ENCODE measurements around the gene HOXA9.

Gene HOXA9

DNA sequence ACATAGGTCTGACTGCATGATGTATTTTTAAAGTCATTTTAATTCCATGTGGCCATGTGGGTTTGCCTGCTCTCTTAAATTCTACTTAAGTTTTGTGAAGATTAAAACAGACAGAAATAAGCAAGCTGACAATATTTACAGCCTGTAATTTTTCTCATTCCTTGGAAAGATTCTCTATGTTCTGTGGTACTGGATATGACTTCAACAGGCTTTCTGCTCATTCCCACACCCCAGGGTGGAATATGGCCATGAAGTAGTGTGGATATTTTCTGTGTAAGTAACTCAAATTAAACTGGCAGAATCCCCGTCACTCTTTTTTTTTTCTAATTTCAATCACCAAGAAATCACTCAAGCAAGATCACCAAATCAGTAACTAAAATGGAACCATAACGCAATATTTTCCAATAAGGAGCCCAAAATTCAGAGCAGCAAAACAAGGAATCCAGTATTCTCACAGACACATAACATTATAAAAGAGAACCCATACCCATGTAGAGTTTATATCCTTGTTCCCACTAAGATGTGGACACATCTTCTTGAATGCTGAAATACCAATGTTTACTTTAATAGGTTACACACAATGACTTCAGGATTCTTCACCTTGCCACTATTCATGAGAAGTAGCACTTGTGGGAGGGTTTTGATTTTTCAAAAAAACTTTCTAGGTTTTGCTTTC is 27.6 kb downstream of the HOXA9 start:
- H3K4me3 ChIP-seq (ENCODE audit: low read length), result no peak overlapping the region
- no peak for DNase-seq (ENCODE audit: low read depth, low spot score)

DNA sequence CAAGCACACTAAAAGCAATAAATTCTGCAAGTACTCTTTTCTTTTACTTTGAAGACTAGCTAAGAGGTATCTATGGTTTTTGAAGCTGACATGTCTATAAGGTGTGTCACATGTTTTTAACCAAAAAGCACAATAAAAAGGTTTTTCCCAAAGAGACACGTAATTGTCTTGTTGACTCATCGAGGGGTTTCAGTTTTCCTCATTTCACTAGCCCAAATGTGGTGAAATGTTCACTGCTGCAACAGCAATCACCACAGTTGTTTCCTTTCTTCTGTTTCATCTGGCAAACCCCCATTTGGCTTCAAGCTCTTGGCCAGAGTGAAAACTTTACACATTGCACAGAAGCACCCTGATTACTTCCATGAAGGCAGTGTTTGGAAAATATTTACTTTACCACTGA is 30.9 kb downstream of the HOXA9 start:
- no peak overlapping the region for H3K4me3 ChIP-seq (ENCODE audit: low read length)
- DNase-seq (ENCODE audit: low read depth, low spot score), result no peak

DNA sequence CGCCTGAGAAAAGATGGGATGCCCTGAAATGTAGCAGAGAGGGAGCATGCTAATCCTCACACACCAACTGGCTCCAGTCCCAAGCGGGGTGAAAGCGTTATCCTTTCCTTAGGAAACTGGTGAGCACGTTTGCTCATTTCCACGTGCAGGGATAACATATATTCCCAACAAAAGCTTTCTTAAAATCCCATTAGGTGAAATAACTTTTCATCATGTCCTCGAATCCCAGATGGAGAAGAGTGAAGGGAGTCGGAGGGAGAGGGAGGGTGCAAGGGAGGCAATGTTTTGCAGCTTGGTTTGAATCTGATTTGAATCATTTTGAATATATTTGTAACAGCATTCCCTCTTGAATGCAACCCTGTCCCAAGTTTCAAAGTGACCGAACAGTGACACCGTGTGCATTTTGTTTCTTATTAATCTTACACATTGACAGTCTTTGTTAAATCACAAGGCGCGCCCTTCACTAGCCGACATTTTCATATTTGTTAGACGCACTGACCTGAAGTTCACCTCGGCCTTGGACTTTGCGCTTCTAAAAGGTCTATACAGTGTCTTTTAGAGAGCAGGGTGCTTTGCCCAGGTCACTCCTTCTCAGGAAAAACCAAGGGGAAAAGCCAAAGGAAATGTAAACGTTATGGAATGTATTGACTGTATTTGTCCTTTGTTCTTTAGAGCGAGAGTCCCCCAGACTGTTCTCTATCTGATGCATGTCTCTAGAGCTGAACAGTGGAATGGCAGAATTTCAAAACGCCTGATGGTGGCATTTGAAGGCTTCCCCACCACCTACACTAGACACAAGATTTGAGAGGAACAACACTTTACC is 31.7 kb downstream of the HOXA9 start:
- H3K4me3 ChIP-seq (ENCODE audit: low read length), result no peak overlapping the region
- no peak for DNase-seq (ENCODE audit: low read depth, low spot score)

DNA sequence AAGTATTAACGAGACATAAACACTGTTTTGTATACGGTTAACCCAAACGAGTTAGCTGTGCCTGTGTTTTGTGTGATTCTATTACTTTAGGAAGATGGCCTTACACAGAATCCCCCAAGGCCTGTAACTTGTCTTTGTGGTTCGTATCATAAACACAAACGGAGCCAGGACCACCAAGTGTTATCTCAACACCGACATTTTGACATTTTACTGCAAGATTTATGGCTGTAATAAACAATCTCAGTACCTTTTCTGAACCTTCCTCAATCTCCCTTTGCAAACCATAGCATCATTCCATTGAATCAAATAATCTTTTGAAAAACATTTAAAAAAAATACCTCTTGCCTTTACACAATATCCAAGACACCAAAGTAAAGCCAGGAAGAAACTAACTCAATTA is 32.4 kb downstream of the HOXA9 start:
- DNase-seq (ENCODE audit: low read depth, low spot score), result no peak
- no peak overlapping the region for H3K4me3 ChIP-seq (ENCODE audit: low read length)

DNA sequence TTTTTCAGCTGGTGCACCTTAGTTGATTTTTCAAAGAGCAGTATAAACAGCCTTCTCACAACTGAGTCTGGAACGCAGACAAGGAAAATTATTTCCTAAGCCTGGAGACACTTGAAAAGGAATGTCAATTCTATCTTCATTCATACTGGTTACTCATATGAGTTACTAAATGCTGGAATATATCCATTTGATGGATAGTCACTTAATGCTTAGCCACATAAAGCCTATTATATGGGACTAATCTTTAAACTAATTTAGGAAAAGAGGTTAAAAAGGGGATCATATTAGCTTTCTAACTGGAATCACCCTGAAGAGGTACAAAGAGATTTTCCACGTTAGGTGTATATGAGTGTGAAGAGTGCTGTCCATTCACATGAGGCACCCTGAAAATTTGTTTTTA is 33.1 kb downstream of the HOXA9 start:
- no peak overlapping the region for H3K4me3 ChIP-seq (ENCODE audit: low read length)
- DNase-seq (ENCODE audit: low read depth, low spot score), result no peak

DNA sequence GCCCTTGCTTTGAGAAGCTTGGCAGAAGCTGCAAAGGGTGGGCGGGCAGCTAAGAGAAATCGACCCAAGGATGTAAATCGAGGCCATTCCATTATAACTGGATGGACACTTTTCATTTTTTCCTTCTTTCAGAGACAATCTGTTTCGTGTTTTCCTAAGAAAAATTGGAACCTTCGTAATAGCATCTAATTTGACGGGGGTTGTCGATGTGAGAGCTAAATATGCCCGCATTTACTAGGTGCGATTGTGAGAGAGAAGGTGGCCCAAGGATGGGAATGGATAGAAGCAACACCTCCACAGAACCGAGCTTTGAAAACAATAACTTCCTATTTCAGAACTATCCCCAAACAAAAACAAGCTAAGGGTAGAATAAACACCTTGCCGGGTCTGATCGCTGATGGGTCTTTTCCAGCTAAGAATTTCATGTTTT is 33.9 kb downstream of the HOXA9 start:
- no peak overlapping the region for H3K4me3 ChIP-seq (ENCODE audit: low read length)
- no peak for DNase-seq (ENCODE audit: low read depth, low spot score)

DNA sequence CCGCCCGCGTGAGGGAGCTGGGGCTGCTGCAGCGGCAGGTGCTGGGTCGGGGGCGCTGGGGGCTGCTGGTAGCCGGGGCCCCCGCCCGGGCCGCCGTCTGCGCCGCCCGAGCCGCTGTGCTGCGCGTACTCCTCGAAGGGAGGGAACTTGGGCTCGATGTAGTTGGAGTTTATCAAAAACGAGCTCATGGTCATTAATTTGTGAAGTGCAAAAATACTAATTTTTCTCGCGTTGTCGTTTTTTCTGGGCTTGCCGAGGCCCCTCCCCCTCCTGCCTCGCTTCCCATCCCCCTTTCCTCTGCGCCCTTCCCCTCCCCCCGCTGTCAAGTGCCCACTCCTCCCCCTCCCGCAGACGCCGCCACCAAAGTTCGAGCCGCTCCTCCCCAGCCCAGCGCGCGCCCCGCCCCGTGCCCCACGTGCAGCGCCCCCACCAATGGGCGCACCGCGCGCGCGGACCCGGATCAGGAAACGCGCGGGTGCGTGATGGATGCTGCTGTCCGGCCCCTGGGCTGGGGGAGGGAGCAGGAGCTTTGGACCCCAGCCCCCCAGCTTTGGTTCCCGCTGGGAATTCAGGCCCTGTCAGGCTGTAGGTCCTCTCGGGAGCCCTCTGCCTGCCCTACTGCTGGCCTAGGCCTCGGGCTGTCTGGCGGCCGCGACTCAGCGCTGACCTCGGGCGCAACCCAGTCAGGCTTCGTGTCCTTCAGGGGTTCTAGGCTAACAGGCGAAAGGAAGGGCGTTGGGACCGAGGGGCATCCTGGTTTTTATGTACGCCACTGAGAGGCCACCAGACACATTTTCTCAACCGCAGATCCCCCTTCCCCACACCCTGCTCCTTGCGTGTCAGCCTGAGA is 34.6 kb downstream of the HOXA9 start, which contains the start of gene HOXA4:
TSS of gene HOXA4 (minus strand) at position 218 of the 850 bp plus-strand sequence. CDS start at position 194, 24 bp downstream.
- no peak within 1 kb of the TSS for H3K4me3 ChIP-seq (ENCODE audit: low read length)
- no peak for DNase-seq (ENCODE audit: low read depth, low spot score)

DNA sequence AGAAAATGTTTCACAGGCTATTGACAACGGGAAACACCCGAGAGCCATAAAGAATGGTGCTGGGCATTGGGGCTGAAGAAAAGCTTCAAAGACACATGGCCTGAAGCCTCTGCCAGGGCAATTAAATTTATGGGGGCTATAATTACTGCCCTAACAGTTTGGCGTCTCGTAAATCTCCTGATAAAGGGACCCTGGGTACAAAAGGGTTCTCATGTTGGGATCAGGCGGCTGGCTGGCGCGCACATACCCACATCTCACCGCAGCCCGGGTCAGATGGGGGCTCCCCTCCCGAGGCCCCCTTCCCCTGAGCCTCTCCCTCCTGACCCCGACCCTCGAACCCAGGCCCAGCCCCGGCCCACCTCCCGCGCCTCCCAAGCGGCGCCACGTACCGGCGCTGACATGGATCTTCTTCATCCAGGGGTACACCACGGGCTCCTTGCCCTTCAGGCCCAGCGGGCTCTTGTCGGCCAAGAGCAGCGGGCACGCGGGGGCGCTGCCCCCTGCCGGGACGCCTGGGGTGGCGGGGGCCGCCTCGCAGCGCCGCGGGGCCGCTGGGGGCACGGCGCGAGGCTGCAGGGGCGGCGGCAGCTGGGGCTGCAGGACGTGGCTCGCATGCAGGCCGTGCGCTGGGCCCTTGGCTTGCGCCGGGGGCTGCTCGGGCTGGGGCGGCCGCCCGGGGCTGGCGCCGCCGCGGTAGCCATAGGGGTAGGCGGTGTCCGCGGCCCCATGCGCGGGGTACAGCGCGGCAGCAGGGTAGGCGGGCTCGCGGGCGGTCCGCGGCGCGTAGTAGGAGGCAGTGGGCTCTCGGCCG is 35.4 kb downstream of the HOXA9 start:
- H3K4me3 ChIP-seq (ENCODE audit: low read length), result no peak overlapping the region
- DNase-seq (ENCODE audit: low read depth, low spot score), result no peak

DNA sequence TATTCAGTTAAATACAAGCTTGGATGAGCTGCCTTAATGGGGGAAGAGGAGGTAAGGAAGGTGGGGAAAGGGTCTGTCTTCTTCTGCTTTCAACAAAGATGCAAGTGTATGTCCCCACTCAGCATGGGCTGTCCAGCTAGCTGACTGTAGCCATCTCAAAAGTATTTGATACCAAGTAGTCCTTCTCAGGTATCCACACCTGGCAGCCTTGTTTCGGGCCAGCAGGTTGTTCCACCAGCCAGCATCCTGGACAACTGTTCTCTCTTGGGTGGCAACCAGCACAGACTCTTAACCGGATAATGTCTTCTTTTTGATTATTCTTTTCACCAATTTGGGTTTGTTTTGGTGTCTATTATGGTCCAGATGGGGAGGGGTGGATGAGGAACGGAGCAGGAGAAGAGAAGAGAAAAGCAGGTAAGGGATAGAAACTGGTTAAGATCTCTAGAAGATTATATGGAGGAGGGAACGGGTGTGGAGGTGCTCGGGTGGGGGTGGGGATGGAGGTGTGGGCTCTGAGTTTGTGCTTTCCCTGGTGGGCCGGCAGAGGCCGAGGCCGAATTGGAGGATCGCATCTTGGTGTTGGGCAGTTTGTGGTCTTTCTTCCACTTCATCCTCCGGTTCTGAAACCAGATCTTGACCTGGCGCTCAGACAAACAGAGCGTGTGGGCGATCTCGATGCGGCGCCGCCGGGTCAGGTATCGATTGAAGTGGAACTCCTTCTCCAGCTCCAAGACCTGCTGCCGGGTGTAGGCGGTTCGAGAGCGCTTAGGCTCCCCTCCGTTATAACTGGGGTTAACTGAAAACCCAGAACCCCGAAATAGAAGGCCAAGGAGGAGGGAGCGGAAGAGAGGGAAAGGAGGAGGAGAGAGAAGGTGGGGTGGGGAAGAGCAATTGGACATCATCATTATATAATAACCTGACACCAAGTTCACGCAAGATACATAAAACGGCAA is 36.3 kb downstream of the HOXA9 start:
- no peak overlapping the region for H3K4me3 ChIP-seq (ENCODE audit: low read length)
- DNase-seq (ENCODE audit: low read depth, low spot score), result no peak

DNA sequence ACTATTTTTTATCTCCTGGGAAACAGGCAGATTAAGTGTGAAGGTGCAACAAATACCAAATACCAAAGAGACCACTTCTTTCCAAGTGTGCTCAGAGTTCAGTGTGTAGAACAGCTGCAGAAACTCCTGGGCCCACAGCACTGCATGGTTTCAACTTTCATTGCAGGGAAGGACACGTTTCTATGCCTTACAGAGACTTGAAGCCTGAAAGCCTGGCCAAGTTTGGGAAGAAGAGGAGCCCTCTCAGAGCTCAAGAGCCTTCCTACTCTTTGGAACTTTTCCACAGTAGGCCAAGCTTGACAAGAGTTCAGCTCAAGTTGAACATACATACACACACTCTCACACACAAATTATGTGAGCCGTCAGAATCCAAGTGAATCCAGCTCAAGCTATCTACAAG is 37.3 kb downstream of the HOXA9 start:
- H3K4me3 ChIP-seq (ENCODE audit: low read length), result no peak overlapping the region
- no peak for DNase-seq (ENCODE audit: low read depth, low spot score)

DNA sequence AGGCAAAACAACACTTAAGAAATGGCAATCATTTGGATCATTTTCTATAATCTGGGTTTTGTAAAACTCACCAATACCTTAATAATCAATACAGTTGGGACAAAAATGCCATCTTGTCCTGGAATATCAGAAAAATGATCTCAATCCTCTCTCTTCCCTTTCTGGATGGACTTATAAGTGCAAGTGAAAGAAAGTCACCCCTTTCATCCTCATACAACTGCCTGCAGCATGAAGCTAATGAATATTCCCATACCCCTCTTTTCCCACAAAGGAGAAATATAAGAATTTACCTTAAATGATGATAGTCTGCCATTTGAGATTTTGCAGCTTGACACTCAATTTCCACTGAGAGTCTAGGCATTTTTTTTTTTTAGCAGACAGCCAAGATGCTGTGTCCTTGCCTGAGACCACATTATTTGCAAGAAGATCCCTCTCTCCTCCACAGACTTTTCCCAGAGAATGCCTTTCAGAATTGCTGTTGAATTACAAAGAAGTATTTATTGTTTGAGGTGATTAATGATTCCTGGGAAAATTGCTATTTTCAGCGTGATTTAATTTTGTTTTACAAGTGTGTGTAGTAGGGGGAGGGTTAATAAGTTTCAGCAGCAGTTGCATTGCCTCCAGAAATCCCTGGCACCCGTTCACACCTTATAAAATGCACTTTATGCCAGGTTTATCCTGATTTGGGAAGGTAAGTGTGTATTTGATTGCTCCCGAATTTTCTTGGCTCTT is 38.6 kb downstream of the HOXA9 start:
- no peak for DNase-seq (ENCODE audit: low read depth, low spot score)
- no peak overlapping the region for H3K4me3 ChIP-seq (ENCODE audit: low read length)

DNA sequence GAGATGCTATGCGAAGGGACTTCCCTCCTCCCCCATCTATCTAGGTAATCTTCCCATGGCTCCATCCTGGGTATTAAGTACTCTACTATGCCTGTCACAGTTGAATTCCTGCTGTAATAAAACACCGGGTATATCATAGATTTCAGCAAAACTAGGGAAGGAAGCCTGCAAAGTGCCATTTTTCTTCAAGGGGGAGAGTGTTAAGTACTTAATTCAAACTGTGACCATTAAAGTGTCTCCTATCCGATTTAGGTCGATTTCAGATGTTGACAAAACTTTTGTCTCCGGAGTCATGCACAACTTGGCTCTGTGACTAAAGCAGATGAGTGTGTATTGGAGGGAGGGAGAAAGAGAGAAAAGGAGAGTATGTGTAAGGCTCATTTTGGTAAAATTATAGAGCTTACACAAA is 39.3 kb downstream of the HOXA9 start:
- no peak for DNase-seq (ENCODE audit: low read depth, low spot score)

DNA sequence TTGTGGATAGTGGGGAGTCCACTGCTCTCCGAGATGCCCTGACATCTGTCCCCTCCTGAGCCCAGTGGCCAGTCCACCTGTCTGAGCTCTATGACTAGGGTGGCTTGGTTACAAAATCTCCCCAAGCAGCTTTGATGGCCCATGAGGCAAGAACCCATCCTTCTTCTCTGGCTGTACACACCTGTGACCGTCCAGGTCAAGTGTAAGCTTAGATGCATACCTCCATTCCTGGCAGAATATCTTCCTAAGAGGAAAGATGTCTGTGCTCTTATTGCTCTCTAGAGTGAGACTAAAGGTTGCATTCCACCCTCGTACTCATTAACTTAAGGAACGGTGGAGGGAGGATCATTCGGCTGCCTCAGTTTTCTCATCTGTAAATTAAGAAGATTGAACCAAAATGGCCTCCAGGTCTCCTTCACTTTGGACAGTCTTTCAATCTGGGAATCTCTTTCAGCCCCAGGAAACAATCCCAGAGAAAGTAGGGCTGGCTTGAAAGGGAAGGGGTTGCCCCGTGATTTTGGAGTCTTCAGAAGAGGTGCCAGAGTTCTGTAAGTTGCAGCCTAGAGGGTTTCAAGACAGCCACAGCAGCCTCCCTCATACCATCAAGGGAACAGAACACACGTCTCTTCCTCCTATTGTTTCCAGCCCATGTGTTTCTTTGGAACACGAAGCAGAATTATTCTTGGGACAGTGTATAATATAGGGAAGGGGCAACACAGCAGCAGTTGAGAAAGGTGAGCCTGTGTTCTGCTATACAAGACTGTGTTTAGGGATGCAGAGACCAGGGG is 40.2 kb downstream of the HOXA9 start:
- no peak for DNase-seq (ENCODE audit: low read depth, low spot score)
- H3K4me3 ChIP-seq (ENCODE audit: low read length), result no peak overlapping the region

More for the DNA sequence above, 39.3 kb downstream of the HOXA9 start:
- H3K4me3 ChIP-seq (ENCODE audit: low read length), result no peak overlapping the region

DNA sequence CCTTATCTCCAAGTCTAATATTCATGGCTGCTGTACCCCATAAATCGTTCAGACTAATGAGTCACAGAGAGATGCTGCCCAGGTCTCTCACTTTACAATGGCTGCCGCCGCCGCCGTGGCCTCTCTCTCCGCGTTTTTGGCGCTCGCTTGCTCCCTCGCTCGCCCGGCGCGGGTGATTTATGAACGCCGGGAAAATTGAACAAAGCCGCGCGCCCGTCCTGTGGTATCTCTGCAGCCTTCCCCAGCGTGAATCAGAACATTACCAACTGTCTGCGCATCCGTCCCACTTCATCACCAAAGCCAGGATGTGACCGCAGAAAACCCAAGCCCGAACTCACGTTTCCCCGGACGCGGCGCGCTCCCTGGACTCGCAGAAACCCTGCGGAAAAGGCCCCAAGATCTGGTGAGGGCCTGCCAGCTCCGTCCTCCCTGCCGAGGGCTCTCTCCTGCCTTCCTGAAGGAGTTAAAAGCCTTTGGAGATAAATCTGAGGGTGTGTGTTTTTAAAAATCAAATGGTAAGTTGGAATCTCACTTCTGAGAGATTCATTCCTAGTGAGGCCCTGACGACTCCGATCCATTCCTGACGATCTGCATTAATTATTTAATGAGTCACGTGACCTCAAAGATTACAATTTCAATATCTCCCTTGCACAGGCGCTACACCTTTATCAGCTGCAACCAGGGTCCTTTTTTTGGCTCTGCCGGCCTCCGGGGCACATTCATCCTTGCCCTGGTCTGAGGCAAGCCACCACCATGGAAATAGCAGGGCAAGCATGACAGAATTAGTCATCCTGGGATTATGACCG is 41.0 kb downstream of the HOXA9 start:
- DNase-seq (ENCODE audit: low read depth, low spot score), result no peak
- no peak overlapping the region for H3K4me3 ChIP-seq (ENCODE audit: low read length)

DNA sequence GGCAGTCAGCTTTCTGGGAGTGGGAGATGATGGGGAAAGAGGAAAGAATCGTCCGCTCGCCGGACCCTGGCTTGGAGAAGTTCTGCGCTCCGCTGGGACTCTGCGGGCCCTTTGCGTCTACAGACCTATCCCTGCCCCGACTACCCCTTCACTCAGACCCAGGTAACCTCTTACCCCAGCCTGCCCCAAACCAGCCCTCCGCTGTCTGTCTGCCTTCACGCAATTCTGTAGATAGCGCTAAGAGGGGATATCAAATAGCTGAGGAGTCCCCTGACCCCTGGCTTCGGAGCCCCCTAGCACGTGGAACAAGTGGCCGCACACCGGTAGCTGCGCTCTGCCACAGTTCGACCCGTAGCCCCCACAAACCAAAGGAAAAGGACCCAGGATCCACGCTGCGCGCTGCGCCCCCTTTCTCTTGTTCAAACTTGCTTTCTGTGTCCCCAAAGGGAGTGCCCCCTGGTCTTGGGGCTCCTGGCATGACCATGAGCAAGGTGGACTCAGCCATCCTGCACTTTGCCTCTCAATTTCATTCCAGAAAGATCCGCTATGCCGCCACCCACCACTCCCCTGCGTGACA is 41.8 kb downstream of the HOXA9 start:
- no peak overlapping the region for H3K4me3 ChIP-seq (ENCODE audit: low read length)

More for the DNA sequence above, 41.8 kb downstream of the HOXA9 start:
- no peak for DNase-seq (ENCODE audit: low read depth, low spot score)

All from Jurkat, Clone E6-1 (cell line).